RWPE2 (cell line): ENCODE results near the gene ZGPAT.

Source experiments
- ATAC-seq: fragments of 200-7000 bp; cut with Tn5 transposase; 3 replicates; pipeline ENCODE4 v1.9.1; 2021; ENCODE audit warnings: low read depth
- DNase-seq: peaks from one replicate; pipeline ENCODE4 v3.0.0-alpha.2; 2020; ENCODE audit warnings: low spot score
- H3K27ac ChIP-seq: fragments of 450-650 bp; 2 replicates; pipeline ENCODE4 v1.5.1; 2017; ENCODE audit warnings: mild to moderate bottlenecking; ENCODE audit not compliant: poor library complexity, severe bottlenecking
- H3K27me3 ChIP-seq: fragments of 250-450 bp; sonication (Bioruptor Pico); 2 replicates; pipeline ENCODE4 v1.5.1; 2021; ENCODE audit warnings: mild to moderate bottlenecking, moderate library complexity; ENCODE audit not compliant: insufficient read depth, poor library complexity, severe bottlenecking
- H3K36me3 ChIP-seq: fragments of 250-450 bp; sonication (Bioruptor Pico); 2 replicates; pipeline ENCODE4 v1.5.1; 2020; ENCODE audit warnings: low read depth, mild to moderate bottlenecking, moderate library complexity
- H3K4me1 ChIP-seq: fragments of 250-450 bp; sonication (Bioruptor Pico); 2 replicates; pipeline ENCODE4 v1.5.1; 2021; ENCODE audit warnings: mild to moderate bottlenecking, moderate library complexity; ENCODE audit not compliant: insufficient read depth, poor library complexity, severe bottlenecking
- H3K4me3 ChIP-seq: fragments of 250-450 bp; sonication (Bioruptor Pico); 2 replicates; pipeline ENCODE4 v1.5.1; 2021; ENCODE audit warnings: mild to moderate bottlenecking, moderate library complexity; ENCODE audit not compliant: severe bottlenecking
- H3K9me3 ChIP-seq: fragments of 250-450 bp; sonication (Bioruptor Pico); 2 replicates; pipeline ENCODE4 v1.5.1; 2021; ENCODE audit warnings: mild to moderate bottlenecking, moderate library complexity; ENCODE audit not compliant: severe bottlenecking
- CTCF ChIP-seq: fragments of 450-650 bp; IDR thresholded peaks from one replicate; pipeline ENCODE4 v1.5.1; 2017; ENCODE audit warnings: mild to moderate bottlenecking, moderate library complexity; ENCODE audit not compliant: poor library complexity, severe bottlenecking

The ZGPAT gene

DNA sequence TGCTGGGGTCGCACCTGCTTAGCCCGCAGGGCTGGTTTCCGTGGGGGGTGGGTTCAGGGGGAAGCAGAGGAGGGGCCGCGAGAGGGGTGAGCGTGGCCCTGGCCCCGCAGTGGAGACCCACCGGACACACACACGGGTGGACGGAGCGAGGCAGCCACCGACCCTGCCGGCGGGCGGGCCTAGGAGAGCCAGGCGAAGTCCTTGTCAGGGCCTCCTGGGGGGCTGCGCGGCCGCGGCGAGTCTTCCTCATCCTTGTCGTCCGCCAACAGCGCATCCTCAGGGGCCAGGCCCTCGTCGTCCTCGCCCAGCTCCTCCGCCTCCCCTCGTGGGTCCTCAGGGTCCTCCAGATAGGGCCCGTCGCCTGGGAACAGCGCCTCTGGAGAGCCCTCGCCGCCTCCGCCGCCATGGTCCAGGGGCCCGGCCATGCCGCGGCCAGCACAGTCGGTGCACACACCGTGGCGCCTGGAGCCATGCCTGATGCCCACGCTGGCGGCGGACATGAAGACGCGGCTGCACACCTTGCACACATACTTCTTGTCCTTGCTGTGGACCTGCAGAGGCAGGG lies 39.0 kb downstream of the ZGPAT start:
- Histone ChIP-seq H3K27me3 (no peaks in the 10 kb centered on the region), H3K4me3 (no peak overlapping the region), H3K36me3 (peaks cover 23% of the 10 kb centered on the region), H3K27ac (no peak overlapping the region), H3K4me1 (no peaks in the 10 kb centered on the region), H3K9me3 (no peaks in the 10 kb centered on the region)
- no peak for TF ChIP-seq CTCF
- peak; percentile 89 for DNase-seq
- ATAC-seq, result no peak; the same call in 2 of the 3 replicates

- Histone ChIP-seq H3K4me3 (no peak overlapping the region), H3K9me3 (no peaks in the 10 kb centered on the region), H3K4me1 (no peaks in the 10 kb centered on the region), H3K36me3 (peaks cover 15% of the 10 kb centered on the region), H3K27ac (no peak overlapping the region), H3K27me3 (no peaks in the 10 kb centered on the region)
- peak; percentile 22; the same call in 2 of the 3 replicates for ATAC-seq
- TF ChIP-seq CTCF, result no peak
- DNase-seq, result no peak
Measured at GRCh38 chr20:63747622-63748069, 39.8 kb downstream of the ZGPAT start.

- Histone ChIP-seq H3K27ac (no peak overlapping the region), H3K4me3 (no peak overlapping the region), H3K9me3 (no peaks in the 10 kb centered on the region), H3K27me3 (no peaks in the 10 kb centered on the region), H3K4me1 (no peaks in the 10 kb centered on the region), H3K36me3 (peaks cover 10% of the 10 kb centered on the region)
- DNase-seq (peak; percentile 88), ATAC-seq (peak; percentile 13; the same call in 1 of the 3 replicates)
- TF ChIP-seq CTCF, result no peak
Measured at GRCh38 chr20:63748070-63748933, 40.5 kb downstream of the ZGPAT start.

GRCh38 chr20:63748934-63749270 lies 41.1 kb downstream of the ZGPAT start:
- no peaks in the 10 kb centered on the region for H3K4me1 ChIP-seq
- no peak overlapping the region for H3K27ac ChIP-seq
- TF ChIP-seq CTCF, result no peak
- ATAC-seq (no peak), DNase-seq (no peak)
- H3K36me3 ChIP-seq, result peaks cover 4% of the 10 kb centered on the region
- no peaks in the 10 kb centered on the region for H3K9me3 ChIP-seq
- H3K27me3 ChIP-seq, result no peaks in the 10 kb centered on the region
- H3K4me3 ChIP-seq, result no peak overlapping the region
